Vagina (tissue), 2 donors: Measurements from ENCODE around the gene TRIM7.

Experiments used
- CTCF ChIP-seq, 3 experiments: fragments of 450-650 bp in 2 of 3; fragments of 200-600 bp in 1 of 3; sonication (generic) in 1 of 3; IDR thresholded peaks; one replicate each; pipeline ENCODE4 v1.5.1; 2017 to 2019; ENCODE audit warnings: antibody characterized with exemption in 3 of 3, mild to moderate bottlenecking in 2 of 3, moderate library complexity in 2 of 3
- POLR2AphosphoS5 ChIP-seq, 2 donors: sonication (generic); formaldehyde crosslinking; IDR thresholded peaks; one replicate each; pipeline ENCODE4 v1.9.0; 2017; ENCODE audit warnings: antibody characterized with exemption in 2 of 2, mild to moderate bottlenecking in 2 of 2, low read depth in 1 of 2; ENCODE audit not compliant: insufficient read depth in 1 of 2

GRCh38 chr5:181205761-181206649 lies 1.0 kb upstream of the TRIM7 start:
- TF ChIP-seq CTCF (IDR thresholded peaks at IDR 0.05), result no peak
- TF ChIP-seq POLR2AphosphoS5 (IDR thresholded peaks at IDR 0.05; ENCODE audit: insufficient read depth in 1 of 2, low read depth in 1 of 2), result no peak
